ENCODE results near the gene CCDC169. TPM values are rescaled to one million over a fixed set of nuclear protein-coding genes. Genes with fewer than 3 reads are reported as not detected.
"Not testable (repeated sequence)": the region's sequence is repeated elsewhere in the genome, so short reads cannot be mapped to it uniquely, and the experiment has no call there.

Gene CCDC169
- total RNA-seq, 2 donors from 2014 or later: not detected

DNA sequence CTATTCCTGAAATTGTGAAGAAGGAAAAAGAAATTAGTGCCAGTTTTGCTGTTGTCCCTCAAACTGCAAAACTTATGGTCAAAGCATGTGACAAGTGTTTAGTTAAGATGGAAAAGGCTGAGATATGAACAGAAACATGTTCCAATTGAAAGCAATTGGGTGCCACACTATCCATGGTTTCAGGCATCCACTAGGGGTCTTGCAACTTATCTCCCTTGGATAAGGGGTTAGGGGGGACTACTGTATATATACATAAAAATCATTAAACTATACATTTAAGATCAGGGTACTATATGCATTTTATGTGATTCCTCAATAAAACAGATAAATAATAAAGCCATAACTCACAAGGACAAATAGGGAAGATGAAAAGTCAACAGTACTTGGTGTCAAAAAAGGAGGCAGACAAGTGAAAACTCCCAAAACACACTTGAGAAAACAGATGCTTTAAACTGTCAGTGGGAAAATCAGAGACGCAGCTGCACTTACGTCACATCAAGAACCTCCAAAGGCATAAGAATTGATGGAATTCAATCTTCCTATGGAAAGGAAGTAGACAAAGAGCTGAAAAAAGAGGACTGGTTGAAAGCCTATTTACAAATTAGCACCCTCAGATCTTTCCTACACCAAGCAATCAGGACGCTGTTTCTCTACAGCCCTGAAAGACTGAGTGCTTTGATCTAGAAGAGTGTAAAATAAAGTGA is 40.5 kb upstream of the CCDC169 start:
- Histone ChIP-seq H3K4me1 (ENCODE audit: control insufficient read depth in 1 of 2, low read depth in 2 of 2) (peaks cover 14 to 61% of the 10 kb centered on the region in 2 donors), H3K4me3 (no peak overlapping the region), H3K9me3 (no peaks in the 10 kb centered on the region), H3K27ac (no peak overlapping the region), H3K36me3 (peaks cover 4% of the 10 kb centered on the region), H3K27me3 (replicated peaks; ENCODE audit: insufficient read depth) (no peaks in the 10 kb centered on the region)
- TF ChIP-seq, protein P1, sequence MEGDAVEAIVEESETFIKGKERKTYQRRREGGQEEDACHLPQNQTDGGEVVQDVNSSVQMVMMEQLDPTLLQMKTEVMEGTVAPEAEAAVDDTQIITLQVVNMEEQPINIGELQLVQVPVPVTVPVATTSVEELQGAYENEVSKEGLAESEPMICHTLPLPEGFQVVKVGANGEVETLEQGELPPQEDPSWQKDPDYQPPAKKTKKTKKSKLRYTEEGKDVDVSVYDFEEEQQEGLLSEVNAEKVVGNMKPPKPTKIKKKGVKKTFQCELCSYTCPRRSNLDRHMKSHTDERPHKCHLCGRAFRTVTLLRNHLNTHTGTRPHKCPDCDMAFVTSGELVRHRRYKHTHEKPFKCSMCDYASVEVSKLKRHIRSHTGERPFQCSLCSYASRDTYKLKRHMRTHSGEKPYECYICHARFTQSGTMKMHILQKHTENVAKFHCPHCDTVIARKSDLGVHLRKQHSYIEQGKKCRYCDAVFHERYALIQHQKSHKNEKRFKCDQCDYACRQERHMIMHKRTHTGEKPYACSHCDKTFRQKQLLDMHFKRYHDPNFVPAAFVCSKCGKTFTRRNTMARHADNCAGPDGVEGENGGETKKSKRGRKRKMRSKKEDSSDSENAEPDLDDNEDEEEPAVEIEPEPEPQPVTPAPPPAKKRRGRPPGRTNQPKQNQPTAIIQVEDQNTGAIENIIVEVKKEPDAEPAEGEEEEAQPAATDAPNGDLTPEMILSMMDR (IDR thresholded peaks at IDR 0.05): no peak
- DNase-seq (ENCODE audit: low spot score): no peak
- no peak for ATAC-seq (ENCODE audit: insufficient number of reproducible peaks, low FRiP score, low read depth)

GRCh38 chr13:36332986-36333385 is 35.4 kb upstream of the CCDC169 start:
- Histone ChIP-seq H3K27me3 (replicated peaks; ENCODE audit: insufficient read depth) (no peaks in the 10 kb centered on the region), H3K36me3 (peaks cover 24% of the 10 kb centered on the region), H3K4me3 (no peak overlapping the region), H3K9me3 (no peaks in the 10 kb centered on the region), H3K4me1 (ENCODE audit: control insufficient read depth in 1 of 2, low read depth in 2 of 2) (peaks cover 10 to 68% of the 10 kb centered on the region in 2 donors), H3K27ac (no peak overlapping the region)
- ATAC-seq (ENCODE audit: insufficient number of reproducible peaks, low FRiP score, low read depth) (no peak), DNase-seq (ENCODE audit: low spot score) (no peak)
- TF ChIP-seq, protein P1 (IDR thresholded peaks at IDR 0.05): no peak

DNA sequence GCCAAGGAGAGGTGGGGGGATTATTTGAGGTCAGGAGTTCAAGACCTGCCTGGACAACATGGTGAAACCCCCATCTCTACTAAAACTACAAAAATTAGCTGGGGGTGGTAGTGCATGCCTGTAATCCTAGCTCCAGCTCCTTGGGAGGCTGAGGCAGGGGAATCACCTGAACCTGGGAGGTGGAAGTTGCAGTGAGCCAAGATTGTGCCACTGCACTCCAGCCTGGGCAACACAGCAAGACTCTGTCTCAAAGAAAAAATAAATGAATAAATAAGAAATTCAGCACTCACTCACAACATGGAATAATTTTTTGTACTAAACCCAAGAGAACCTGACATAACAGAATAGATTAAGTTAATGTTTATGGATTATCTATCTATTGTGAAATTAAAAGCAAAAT is 34.6 kb upstream of the CCDC169 start:
- not testable (repeated sequence) for H3K4me3 ChIP-seq; H3K9me3 ChIP-seq; ATAC-seq (ENCODE audit: insufficient number of reproducible peaks, low FRiP score, low read depth); H3K27me3 ChIP-seq (replicated peaks; ENCODE audit: insufficient read depth); DNase-seq (ENCODE audit: low spot score); H3K27ac ChIP-seq
- H3K4me1 ChIP-seq (ENCODE audit: control insufficient read depth in 1 of 2, low read depth in 2 of 2): peaks cover 10 to 64% of the 10 kb centered on the region in 2 donors
- H3K36me3 ChIP-seq: peaks cover 28% of the 10 kb centered on the region

DNA sequence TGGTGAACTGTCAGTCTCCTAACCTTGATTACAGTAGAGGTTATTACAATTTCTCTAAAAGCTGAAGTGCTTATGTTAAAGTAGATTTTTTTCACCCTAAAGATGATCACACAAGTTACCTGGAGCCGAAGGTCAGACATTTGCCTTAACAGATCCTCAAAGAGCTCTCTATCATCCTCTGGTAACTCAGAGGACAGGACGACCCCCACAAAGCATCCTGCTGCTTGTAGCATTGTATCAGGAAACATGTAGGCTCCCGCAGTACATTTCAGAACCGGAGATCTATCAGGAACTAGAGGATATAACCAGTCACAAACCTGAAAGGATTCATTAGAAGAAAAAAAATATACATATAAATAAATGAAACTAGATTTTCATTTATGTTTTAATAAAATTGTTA is 33.7 kb upstream of the CCDC169 start:
- no peak for DNase-seq (ENCODE audit: low spot score)
- Histone ChIP-seq H3K4me3 (no peak overlapping the region), H3K9me3 (no peaks in the 10 kb centered on the region), H3K27ac (no peak overlapping the region), H3K27me3 (replicated peaks; ENCODE audit: insufficient read depth) (no peaks in the 10 kb centered on the region), H3K36me3 (peaks cover 31% of the 10 kb centered on the region), H3K4me1 (ENCODE audit: control insufficient read depth in 1 of 2, low read depth in 2 of 2) (peaks cover 10 to 54% of the 10 kb centered on the region in 2 donors)
- TF ChIP-seq, protein P1 (IDR thresholded peaks at IDR 0.05): no peak
- ATAC-seq (ENCODE audit: insufficient number of reproducible peaks, low FRiP score, low read depth): no peak

- no peaks in the 10 kb centered on the region for H3K9me3 ChIP-seq
- H3K27ac ChIP-seq: no peak overlapping the region
- H3K36me3 ChIP-seq: peaks cover 45% of the 10 kb centered on the region
- TF ChIP-seq, protein P1 (IDR thresholded peaks at IDR 0.05): no peak
- peaks cover 10 to 42% of the 10 kb centered on the region in 2 donors for H3K4me1 ChIP-seq (ENCODE audit: control insufficient read depth in 1 of 2, low read depth in 2 of 2)
- no peaks in the 10 kb centered on the region for H3K27me3 ChIP-seq (replicated peaks; ENCODE audit: insufficient read depth)
- DNase-seq (ENCODE audit: low spot score) (no peak), ATAC-seq (ENCODE audit: insufficient number of reproducible peaks, low FRiP score, low read depth) (no peak)
- H3K4me3 ChIP-seq: no peak overlapping the region
Observed at GRCh38 chr13:36329361-36329760, 31.7 kb upstream of the CCDC169 start.

DNA sequence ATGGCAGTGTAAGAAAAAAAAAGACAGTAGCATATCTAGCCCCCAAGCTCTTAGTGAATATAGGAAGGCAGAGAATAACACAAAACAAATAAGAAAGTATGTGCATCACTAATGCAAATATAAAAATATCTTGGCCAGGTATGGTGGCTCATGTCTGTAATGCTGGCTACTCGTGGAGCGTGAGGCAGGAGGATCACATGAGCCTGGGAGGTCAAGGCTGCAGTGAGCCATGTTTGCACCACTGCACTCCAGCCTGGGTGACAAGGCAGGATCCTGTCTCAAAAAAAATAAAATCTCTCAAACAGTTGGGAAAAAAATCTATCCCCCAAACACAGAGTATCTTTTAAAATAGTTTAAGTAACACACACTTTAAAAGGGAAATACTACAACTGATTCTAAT is 31.2 kb upstream of the CCDC169 start:
- Histone ChIP-seq H3K9me3 (no peaks in the 10 kb centered on the region), H3K27me3 (replicated peaks; ENCODE audit: insufficient read depth) (no peaks in the 10 kb centered on the region), H3K27ac (no peak overlapping the region), H3K4me1 (ENCODE audit: control insufficient read depth in 1 of 2, low read depth in 2 of 2) (peaks cover 10 to 36% of the 10 kb centered on the region in 2 donors), H3K4me3 (no peak overlapping the region), H3K36me3 (peaks cover 49% of the 10 kb centered on the region)
- no peak for DNase-seq (ENCODE audit: low spot score)
- no peak for ATAC-seq (ENCODE audit: insufficient number of reproducible peaks, low FRiP score, low read depth)
- TF ChIP-seq, protein P1 (IDR thresholded peaks at IDR 0.05): no peak
